ENCODE measurements around the gene KRT17. TPM values are rescaled to one million over a fixed set of nuclear protein-coding genes. Genes with fewer than 3 reads are reported as not detected.
"Not testable (repeated sequence)": the region's sequence is repeated elsewhere in the genome, so short reads cannot be mapped to it uniquely, and the experiment has no call there.

KRT17 gene
- total and polyA plus RNA-seq, 10 of the 15 experiments (the other 5 are each of a cell fraction or from before 2014, with no cell fraction given): 0.47 to 30.0 (median 2.5) TPM

GRCh38 chr17:41578538-41578937 lies 45.8 kb downstream of the KRT17 start:
- no TSS peak for BruUV-seq (replicated peaks)
- intact Hi-C loops (cut with micrococcal nuclease; ENCODE audit: unreplicated experiment): loop anchor here (5.0 kb wide), 1 partner anchor 84 kb away; no protein-coding TSS in a partner anchor
- Histone ChIP-seq H2AFZ (ENCODE audit: control insufficient read depth, low read depth, low read length) (no peak overlapping the region), H3K4me2 (ENCODE audit: control insufficient read depth, insufficient read depth) (no peak overlapping the region), H3K27ac (ENCODE audit: control insufficient read depth, insufficient read depth) (no peak overlapping the region), H3K36me3 (ENCODE audit: control insufficient read depth in 2 of 2, insufficient read depth in 2 of 2, low read length in 1 of 2) (no peaks in the 10 kb centered on the region), H3K4me3 (no peak overlapping the region), H3K4me1 (ENCODE audit: control insufficient read depth, insufficient read depth, low read length) (no peaks in the 10 kb centered on the region), H3K27me3 (replicated peaks in 1 of 2; ENCODE audit: control insufficient read depth in 2 of 2, insufficient read depth in 2 of 2, low read length in 1 of 2) (no peaks in the 10 kb centered on the region; a peak in 2 of 4 replicates), H4K20me1 (ENCODE audit: control insufficient read depth, insufficient read depth) (no peaks in the 10 kb centered on the region), H3K9me3 (replicated peaks; ENCODE audit: control insufficient read depth, insufficient read depth, low read length) (no peaks in the 10 kb centered on the region), H3K9ac (ENCODE audit: control insufficient read depth, insufficient read depth, low read length) (no peak overlapping the region), H3K79me2 (ENCODE audit: control insufficient read depth, insufficient read depth, low read length) (no peaks in the 10 kb centered on the region)
- DNase-seq (ENCODE audit: low read depth, low spot score) (no peak), ATAC-seq (no peak), FAIRE-seq (no peak)
- ChIA-PET SMC1A (ENCODE audit: uncharacterized antibody, unreplicated experiment) (interaction anchor here (0.9 to 1.4 kb wide), 2 partner anchors 29 to 85 kb away, joined by 6 to 7 read pairs; no protein-coding TSS in a partner anchor), RAD21 (ENCODE audit: unreplicated experiment) (interaction anchor here (1.4 to 2.6 kb wide), 2 partner anchors 70 to 85 kb away, joined by 4 to 14 read pairs; no protein-coding TSS in a partner anchor), POLR2A (no interaction called here), CTCF (interaction anchor here (0.6 to 1.6 kb wide), 3 partner anchors 10 to 85 kb away, joined by 3 to 4 read pairs (median 3); no protein-coding TSS in a partner anchor)
- TF ChIP-seq ZNF24 (IDR thresholded peaks at IDR 0.05) (0 out of 2 replicates have a peak, but pooled peaks have one; percentile 36), RCOR1 (conservative IDR thresholded peaks at IDR 0.05; ENCODE audit: low read depth, low read length) (no peak)
- in situ Hi-C loops (cut with MboI): no loop called here
- 0% methylated on average over 1 of the region's 1 CpG for WGBS (ENCODE audit: insufficient coverage, insufficient replicate concordance, low lambda C conversion rate, missing lambda C conversion rate)

- CTCF ChIA-PET; DNase-seq (ENCODE audit: low read depth, low spot score); H4K20me1 ChIP-seq (ENCODE audit: control insufficient read depth, insufficient read depth); H3K9ac ChIP-seq (ENCODE audit: control insufficient read depth, insufficient read depth, low read length); BruUV-seq (replicated peaks); POLR2A ChIA-PET; H3K9me3 ChIP-seq (replicated peaks; ENCODE audit: control insufficient read depth, insufficient read depth, low read length); H2AFZ ChIP-seq (ENCODE audit: control insufficient read depth, low read depth, low read length); H3K36me3 ChIP-seq (ENCODE audit: control insufficient read depth in 2 of 2, insufficient read depth in 2 of 2, low read length in 1 of 2); H3K27me3 ChIP-seq (replicated peaks in 1 of 2; ENCODE audit: control insufficient read depth in 2 of 2, insufficient read depth in 2 of 2, low read length in 1 of 2); H3K79me2 ChIP-seq (ENCODE audit: control insufficient read depth, insufficient read depth, low read length); H3K4me3 ChIP-seq; H3K27ac ChIP-seq (ENCODE audit: control insufficient read depth, insufficient read depth); in situ Hi-C loops (cut with MboI); RAD21 ChIA-PET (ENCODE audit: unreplicated experiment); FAIRE-seq; H3K4me1 ChIP-seq (ENCODE audit: control insufficient read depth, insufficient read depth, low read length); H3K4me2 ChIP-seq (ENCODE audit: control insufficient read depth, insufficient read depth); ATAC-seq: not testable (repeated sequence)
- WGBS (ENCODE audit: insufficient coverage, insufficient replicate concordance, low lambda C conversion rate, missing lambda C conversion rate): 48% methylated on average over 4 of the region's 4 CpGs
- intact Hi-C loops (cut with micrococcal nuclease; ENCODE audit: unreplicated experiment): loop anchor here (5.0 kb wide), 1 partner anchor 86 kb away; no protein-coding TSS in a partner anchor
- SMC1A ChIA-PET (ENCODE audit: uncharacterized antibody, unreplicated experiment): interaction anchor here (0.6 kb wide), 1 partner anchor 36 kb away, joined by 3 read pairs; no protein-coding TSS in a partner anchor
These were observed 47.6 kb downstream of the KRT17 start for GRCh38 chr17:41576740-41577139.
